SHP77 (cell line): ENCODE results near the gene WDR4.
"Not testable (repeated sequence)": the region's sequence is repeated elsewhere in the genome, so short reads cannot be mapped to it uniquely, and the experiment has no call there.

ENCODE experiments used
- DNase-seq, 2 experiments: peaks; one replicate each; lab custom pipeline; 2025; lab: John Stamatoyannopoulos, UW

Gene WDR4

GRCh38 chr21:42878993-42879787 is at the start of gene WDR4:
TSS of gene WDR4 (minus strand) at chr21:42879539. CDS start at chr21:42879495, 44 bp downstream.
- peak; percentile 92 to 94 for DNase-seq

- DNase-seq = not testable (repeated sequence)
Measured at GRCh38 chr21:42927474-42928200, 48.3 kb upstream of the WDR4 start.

- DNase-seq = no peak
Measured at GRCh38 chr21:42925114-42925926, 46.0 kb upstream of the WDR4 start, which contains the start of gene ERVH48-1. TSS of gene ERVH48-1 (minus strand) at chr21:42925630. CDS start at chr21:42919006, 6,624 bp downstream.

- no peak for DNase-seq
Measured at GRCh38 chr21:42924433-42924751, 45.1 kb upstream of the WDR4 start.

GRCh38 chr21:42923553-42924432 is 44.5 kb upstream of the WDR4 start:
- DNase-seq = peak; percentile 91 to 93

GRCh38 chr21:42922918-42923317 is 43.6 kb upstream of the WDR4 start:
- no peak for DNase-seq

GRCh38 chr21:42921927-42922326 is 42.6 kb upstream of the WDR4 start:
- no peak for DNase-seq

GRCh38 chr21:42918291-42918690 is 39.0 kb upstream of the WDR4 start:
- no peak for DNase-seq

- DNase-seq = no peak
Measured at GRCh38 chr21:42913476-42913875, 34.1 kb upstream of the WDR4 start.

GRCh38 chr21:42911920-42912319 is 32.6 kb upstream of the WDR4 start:
- not testable (repeated sequence) for DNase-seq

- not testable (repeated sequence) for DNase-seq
Measured at GRCh38 chr21:42908484-42908883, 29.1 kb upstream of the WDR4 start.

- no peak for DNase-seq
Measured at GRCh38 chr21:42906233-42906632, 26.9 kb upstream of the WDR4 start.

GRCh38 chr21:42905195-42905594 is 25.9 kb upstream of the WDR4 start:
- no peak for DNase-seq

GRCh38 chr21:42903817-42904216 is 24.5 kb upstream of the WDR4 start:
- DNase-seq = no peak

- no peak for DNase-seq
Measured at GRCh38 chr21:42900446-42900845, 21.1 kb upstream of the WDR4 start.

- DNase-seq = peak; percentile 97
Measured at GRCh38 chr21:42892931-42893755, 13.8 kb upstream of the WDR4 start, which contains the start of gene NDUFV3. TSS of gene NDUFV3 (plus strand) at chr21:42893309. CDS start at chr21:42893334, 25 bp downstream.

- peak in 1 of 2 experiments; percentile 44 for DNase-seq
Measured at GRCh38 chr21:42892582-42892930, 13.2 kb upstream of the WDR4 start.

- no peak for DNase-seq
Measured at GRCh38 chr21:42887326-42887725, 8.0 kb upstream of the WDR4 start.

GRCh38 chr21:42883921-42884320 is 4.6 kb upstream of the WDR4 start:
- no peak for DNase-seq

GRCh38 chr21:42880352-42880751 is 1.0 kb upstream of the WDR4 start:
- no peak for DNase-seq

- no peak for DNase-seq
Measured at GRCh38 chr21:42878678-42878992, 704 bp downstream of the WDR4 start.
